Fibroblast of skin of left quadriceps (primary cell): ENCODE data around the gene ADCYAP1.
A peak's percentile ranks its signal among the peaks of the same experiment; 100 is the strongest.

Experiments
- DNase-seq, 2 experiments: peaks; one replicate each; pipeline ENCODE4 v3.0.0-alpha.2; 2013; ENCODE audit warnings: low read depth in 2 of 2

Gene ADCYAP1

GRCh38 chr18:910247-910646 is 5.6 kb downstream of the ADCYAP1 start:
- DNase-seq: no peak

DNA sequence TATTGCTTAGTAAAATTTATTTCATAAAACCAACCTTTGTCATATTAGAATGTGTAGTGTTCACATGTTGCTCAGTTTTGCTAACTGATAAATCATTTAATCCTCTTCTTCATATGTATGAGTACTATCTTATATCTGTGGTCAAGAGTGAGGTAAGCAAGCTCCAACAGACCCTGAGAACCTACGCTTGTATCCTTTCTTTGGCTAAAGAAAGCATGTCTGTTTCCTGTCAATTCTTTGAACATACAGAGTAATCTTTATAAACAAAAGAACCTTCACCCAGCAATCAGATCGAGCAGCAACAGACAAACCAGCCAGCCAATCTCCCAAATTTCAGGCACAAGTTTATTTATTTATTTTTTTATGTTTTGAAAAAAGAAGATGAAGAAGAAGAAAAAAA is 6.4 kb downstream of the ADCYAP1 start:
- no peak for DNase-seq

DNA sequence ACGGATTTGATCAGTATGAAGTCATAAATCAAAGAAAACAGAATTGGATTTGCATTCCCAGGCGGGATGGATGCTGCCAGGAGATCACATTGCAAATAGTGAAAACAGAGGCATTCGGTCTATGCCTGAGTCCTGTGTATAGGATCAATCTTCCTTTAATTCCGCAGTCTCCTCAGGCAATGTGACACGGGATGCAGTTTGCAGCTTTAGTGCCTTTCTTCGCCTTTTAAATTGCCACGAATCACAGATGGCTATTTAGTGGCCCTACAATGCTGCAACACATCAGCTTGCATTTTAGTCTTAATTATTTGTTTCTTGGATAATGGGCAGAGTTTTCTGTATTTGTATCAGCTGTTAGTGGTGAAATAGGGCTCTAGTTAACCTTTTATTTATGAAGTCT is 6.8 kb downstream of the ADCYAP1 start:
- no peak for DNase-seq

DNA sequence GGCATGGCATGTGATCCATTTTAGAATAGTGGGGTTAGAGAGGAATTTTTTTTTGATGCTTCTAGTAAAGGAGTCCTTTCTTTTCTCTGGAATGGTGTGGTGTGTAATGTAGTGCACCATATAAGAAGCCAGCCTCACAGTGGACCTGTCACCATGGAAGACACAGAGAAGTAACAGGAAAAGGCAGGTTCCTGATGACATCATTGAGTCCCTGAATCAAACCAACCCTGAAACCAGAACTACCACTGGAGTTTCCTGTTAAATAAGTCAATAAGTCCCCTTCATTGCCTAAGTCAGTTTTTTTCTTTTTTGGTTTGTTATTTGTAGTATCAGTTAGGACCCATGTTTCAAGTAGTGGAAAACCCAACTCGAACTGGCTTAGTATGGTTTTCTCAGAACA is 11.9 kb downstream of the ADCYAP1 start:
- no peak for DNase-seq

GRCh38 chr18:919078-919477 is 14.4 kb downstream of the ADCYAP1 start:
- DNase-seq: no peak

DNA sequence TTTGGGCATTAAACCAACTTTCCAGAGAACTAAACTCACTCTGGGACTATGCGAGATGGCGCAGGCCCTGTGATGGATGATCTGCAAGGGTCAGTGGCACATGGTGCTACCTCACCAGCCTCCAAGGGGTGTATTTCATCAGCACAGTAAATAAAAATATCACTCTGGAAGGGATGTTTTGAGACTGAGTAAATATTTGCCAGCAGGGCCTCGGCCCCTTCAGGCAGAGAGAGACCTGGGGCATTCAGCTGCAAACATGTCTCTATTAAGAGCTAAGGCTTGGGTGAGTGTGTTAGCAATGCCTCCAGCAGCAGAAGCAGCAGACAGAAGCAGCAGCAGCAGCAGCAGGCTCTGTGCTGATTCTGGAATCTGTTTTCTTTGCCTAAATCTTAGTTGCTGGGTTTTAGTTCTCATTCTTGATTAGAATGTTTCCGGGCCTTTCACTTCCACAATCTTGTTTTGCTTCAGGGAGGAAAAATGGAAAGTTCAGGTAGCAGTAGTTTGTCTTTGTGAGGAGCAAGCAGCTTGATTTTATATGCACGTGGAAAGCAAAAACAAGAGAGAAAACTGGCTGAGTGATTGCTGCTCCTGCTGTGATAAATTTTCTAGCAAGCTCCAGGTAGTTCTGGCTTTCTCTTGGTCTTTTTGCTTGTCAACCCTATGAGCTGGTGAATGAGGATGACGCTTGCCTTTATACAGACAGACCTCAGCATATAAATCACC is 18.6 kb downstream of the ADCYAP1 start:
- no peak for DNase-seq

GRCh38 chr18:924987-925386 is 20.3 kb downstream of the ADCYAP1 start:
- DNase-seq: no peak

- no peak for DNase-seq
Measured at GRCh38 chr18:926946-927345, 22.3 kb downstream of the ADCYAP1 start.

DNA sequence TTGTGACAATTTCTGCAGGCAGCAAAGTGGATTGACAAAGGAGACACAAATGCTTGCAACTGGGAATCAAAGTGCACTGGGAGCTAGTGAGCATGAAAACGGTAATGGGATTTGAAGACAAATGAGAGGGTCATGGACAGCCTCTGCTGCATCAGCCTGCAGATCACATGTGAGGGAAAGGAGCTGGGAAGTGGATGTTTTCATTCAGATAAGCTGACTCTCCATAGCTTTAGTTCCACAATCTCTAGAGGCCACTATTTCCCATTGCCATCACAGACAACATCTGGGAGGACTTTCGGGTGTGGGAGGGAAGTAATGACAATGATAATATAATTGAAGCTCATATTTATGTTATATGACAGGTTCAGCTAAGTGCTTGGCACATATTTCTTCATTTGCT is 28.4 kb downstream of the ADCYAP1 start:
- no peak for DNase-seq

DNA sequence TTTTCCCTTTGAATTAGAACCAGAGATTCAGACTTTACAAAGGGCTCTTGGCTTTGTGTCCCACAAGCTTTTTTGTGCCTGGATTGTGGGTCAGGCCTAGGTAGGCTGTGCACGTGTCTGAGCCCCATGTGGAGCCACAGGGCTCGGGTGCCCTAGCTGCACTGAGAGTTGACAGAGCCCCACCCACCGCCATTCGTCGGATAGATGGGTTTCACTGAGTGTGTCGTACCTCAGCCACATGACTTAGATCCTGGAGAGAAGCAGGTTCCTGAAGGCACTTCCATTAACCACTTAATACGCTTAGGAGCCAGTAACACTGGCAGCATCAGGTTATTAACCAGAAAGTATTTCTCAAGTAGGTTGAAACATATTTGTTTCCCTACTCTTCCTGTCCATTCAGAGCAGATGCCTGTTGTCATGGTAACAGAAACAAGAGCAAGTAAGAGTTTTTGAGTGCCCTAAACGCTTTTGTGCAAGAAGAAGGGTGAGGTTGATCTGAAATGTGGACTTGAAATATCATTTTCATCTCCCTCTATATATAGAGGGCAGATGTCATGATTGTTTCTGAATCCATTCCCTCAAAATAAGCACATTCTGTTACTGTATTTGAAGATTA is 30.0 kb downstream of the ADCYAP1 start:
- no peak for DNase-seq

GRCh38 chr18:936941-937340 is 32.3 kb downstream of the ADCYAP1 start:
- no peak for DNase-seq

GRCh38 chr18:939166-939565 is 34.5 kb downstream of the ADCYAP1 start:
- DNase-seq: no peak

- no peak for DNase-seq
Measured at GRCh38 chr18:939958-940357, 35.3 kb downstream of the ADCYAP1 start.

GRCh38 chr18:941331-941730 is 36.7 kb downstream of the ADCYAP1 start:
- no peak for DNase-seq

- peak; percentile 29 to 39 for DNase-seq
Measured at GRCh38 chr18:944440-944839, 39.8 kb downstream of the ADCYAP1 start.

- no peak for DNase-seq
Measured at GRCh38 chr18:949724-950631, 45.3 kb downstream of the ADCYAP1 start.

GRCh38 chr18:950882-951495 is 46.3 kb downstream of the ADCYAP1 start:
- no peak for DNase-seq

DNA sequence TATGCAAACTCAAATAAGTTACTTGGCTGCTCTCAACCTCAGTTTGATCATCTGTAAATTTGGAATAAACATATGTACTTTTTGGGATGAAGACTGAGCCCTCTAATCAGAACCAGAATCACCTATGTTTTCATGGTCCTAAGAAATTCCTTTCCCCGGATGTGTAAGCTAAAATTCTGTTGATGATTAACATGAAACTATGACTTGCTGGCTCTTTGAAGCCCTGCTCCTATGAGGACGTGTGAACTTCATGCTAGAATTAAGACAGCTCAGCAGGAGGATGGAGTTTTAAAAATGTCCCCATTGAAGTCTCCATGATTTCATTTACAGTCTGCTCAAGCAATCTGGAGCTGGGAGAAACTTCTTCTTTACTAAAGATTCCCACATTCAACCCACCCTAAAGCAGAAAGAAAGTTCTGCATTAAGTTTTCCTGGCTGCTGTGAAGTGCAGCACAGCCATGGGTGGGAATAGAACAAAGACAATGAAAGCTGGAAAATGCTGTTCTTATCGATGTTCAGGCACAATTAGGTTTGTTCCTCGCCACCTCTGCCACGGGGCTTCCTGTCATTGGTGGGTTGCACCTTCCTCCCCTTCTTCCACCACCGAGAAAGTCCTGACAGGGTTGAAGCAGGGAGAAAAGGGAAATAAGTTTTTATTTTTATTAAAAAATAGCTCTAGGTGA is 50.9 kb downstream of the ADCYAP1 start:
- no peak for DNase-seq

GRCh38 chr18:957829-958228 is 53.2 kb downstream of the ADCYAP1 start:
- DNase-seq: no peak

DNA sequence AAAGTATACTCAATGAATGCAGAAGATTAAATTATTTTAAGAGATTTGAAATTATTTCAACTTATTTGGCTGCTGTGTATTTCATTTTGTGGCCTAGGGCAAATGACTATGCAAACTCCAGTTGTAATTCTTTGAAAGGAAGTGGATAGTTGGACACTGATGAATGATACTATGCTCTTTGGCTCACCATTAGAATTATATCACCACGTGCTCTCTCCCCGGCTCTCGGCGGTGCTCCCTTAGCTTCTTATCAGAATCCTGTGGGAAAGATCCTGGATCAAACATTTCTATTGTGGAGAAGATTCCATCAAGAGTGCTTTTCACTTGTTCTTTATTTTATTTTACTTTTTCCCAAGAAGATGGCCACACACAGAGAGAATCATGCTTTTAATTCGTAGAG is 55.2 kb downstream of the ADCYAP1 start:
- DNase-seq: no peak
